ENCODE measurements around the gene MPV17.
"Not testable (repeated sequence)": the region's sequence is repeated elsewhere in the genome, so short reads cannot be mapped to it uniquely, and the experiment has no call there.

The MPV17 gene

GRCh38 chr2:27322766-27323595 is at the start of gene MPV17:
MPV17 (minus strand) TSS chr2:27323097; CDS start chr2:27322517, 580 bp downstream.
- peak; percentile 94 for DNase-seq

DNA sequence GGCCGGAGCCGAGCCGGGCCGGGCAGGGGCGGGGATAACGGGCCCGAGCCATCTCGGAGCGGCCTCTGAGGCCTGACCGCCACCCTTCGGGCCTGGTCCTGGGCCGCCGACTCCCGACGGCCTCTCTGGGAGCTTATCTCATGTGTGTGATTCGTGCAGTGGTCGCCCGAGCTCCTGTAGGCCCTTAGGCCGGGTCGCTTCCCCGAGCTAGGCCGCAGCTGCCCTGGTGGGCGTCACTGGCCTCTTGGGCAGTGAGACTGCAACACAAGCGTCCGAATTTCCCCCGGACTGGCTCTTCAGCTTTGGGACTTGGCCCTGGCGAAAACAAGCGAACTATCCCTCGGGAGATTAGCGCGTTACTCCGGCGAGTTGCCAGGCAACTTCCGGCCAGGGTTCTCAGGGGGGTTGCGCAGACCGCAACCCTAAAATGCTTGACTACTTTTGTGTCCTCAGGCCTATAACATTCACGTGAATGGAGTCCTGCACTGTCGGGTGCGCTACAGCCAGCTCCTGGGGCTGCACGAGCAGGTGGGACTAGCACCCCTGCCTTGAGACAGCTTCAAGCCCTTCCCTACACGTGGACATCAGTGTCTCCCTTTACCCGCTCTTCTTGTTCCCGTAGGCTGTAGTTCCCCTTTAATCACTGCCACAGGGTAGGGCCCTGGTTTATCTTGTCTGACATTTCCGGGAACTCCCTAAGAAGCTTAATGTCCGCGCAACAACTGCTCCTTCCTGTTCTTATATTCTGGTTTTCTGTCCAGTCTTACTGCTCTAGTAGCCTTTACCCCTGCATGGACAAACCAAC is 48.1 kb upstream of the MPV17 start:
- DNase-seq, result peak; percentile 49

DNA sequence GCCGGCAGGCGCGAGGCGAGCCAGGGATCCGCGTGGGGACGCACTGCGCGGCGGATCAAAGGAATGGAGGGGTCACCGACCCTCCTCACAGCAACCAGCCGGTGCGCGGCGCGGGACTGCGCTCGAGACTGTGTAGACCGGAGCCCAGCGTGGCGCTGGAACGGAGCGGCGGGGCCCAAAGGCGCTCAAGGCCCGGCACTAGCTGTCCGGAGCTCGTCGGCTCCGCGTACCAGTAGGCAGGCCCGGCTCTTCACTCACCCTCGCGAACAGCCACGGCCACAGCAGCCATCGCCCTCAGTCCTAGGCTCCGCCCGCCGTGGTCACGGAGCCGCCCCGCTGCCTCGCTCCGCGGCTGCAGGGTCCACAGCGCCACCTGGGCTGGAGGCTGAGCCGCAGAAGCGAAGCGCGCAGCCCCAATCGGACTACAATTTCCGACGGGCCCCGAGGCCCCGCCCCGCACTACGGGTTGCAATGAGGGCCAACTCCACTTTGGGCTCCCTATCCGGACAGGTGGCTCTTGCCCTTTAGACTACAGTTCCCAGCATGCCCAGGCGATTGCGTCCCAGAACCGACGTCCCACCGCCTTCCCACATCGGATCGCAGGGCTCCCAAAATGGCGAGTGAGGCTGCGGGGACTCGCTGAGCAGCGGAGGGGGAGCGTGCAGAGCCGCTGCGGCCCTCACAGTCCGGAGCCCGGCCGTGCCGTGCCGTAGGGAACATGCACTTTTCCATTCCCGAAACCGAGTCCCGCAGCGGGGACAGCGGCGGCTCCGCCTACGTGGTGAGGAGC is 47.3 kb upstream of the MPV17 start, which contains the start of the genes EIF2B4 and SNX17:
Gene EIF2B4, minus strand, starts transcription at position 313 of the 790 bp plus-strand sequence. Its CDS starts 24 bp downstream, at position 289.
Gene SNX17, plus strand, starts transcription at position 591 of the 790 bp plus-strand sequence. Its CDS starts 128 bp downstream, at position 719.
- peak; percentile 100 for DNase-seq

- no peak for DNase-seq
These were observed 46.7 kb upstream of the MPV17 start for GRCh38 chr2:27369471-27370025.

DNA sequence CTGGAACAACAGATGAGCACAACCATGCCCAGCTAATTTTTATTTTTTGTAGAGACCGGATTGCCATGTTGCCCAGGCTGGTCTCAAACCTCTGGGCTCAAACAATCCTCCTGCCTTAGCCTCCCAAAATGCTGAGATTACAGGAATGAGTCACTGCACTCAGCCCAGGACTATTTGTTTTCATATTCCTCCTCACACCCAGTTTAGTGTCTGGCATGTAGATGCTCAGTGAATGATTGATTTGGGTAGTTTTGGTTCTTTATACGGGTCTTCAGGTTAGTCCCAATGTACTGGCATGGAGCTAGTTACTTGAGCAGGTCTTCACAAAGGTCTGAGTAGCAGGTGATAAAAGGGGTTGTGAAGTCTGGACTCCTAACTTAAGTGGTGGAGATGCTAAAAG is 41.0 kb upstream of the MPV17 start:
- no peak for DNase-seq

- no peak for DNase-seq
These were observed 40.0 kb upstream of the MPV17 start for GRCh38 chr2:27362678-27363420.

- DNase-seq, result peak; percentile 94
These were observed 33.7 kb upstream of the MPV17 start, which contains the start of gene GTF3C2 for GRCh38 chr2:27356382-27357181. GTF3C2 (minus strand) TSS chr2:27356764; CDS start chr2:27343554, 13,210 bp downstream.

- DNase-seq, result no peak
These were observed 33.1 kb upstream of the MPV17 start for GRCh38 chr2:27356056-27356381.

DNA sequence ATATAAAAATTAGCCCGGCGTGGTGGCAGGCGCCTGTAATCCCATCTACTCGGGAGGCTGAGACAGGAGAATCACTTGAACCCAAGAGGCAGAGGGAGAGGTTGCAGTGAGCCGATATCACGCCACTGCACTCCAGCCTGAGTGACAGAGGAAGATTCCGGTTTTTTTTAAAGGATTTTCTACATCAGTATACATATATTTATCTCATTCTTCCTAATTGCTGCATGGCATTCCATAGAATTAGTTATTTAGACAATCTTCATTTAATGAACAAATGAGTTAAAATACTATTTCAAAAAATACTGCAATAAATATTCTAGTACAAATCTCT is 31.7 kb upstream of the MPV17 start:
- DNase-seq, result no peak

- no peak for DNase-seq
These were observed 31.1 kb upstream of the MPV17 start for GRCh38 chr2:27353762-27354596.

DNA sequence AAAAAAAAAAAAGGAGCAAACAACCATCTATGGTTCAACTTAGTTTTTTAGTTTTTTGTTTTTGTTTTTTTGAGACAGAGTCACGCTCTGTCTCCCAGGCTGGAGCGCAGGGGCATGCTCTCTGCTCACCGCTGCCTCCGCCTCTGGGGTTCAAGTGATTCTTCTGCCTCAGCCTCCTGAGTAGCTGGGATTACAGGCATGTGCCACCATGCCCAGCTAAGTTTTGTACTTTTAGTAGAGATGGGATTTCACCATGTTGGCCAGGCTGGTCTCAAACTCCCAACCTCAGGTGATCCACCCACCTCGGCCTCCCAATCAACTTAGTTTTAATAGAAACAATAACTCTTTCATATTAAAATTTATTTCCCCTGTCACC is 30.5 kb upstream of the MPV17 start:
- DNase-seq, result not testable (repeated sequence)

GRCh38 chr2:27351802-27352598 is 29.1 kb upstream of the MPV17 start:
- DNase-seq, result no peak

DNA sequence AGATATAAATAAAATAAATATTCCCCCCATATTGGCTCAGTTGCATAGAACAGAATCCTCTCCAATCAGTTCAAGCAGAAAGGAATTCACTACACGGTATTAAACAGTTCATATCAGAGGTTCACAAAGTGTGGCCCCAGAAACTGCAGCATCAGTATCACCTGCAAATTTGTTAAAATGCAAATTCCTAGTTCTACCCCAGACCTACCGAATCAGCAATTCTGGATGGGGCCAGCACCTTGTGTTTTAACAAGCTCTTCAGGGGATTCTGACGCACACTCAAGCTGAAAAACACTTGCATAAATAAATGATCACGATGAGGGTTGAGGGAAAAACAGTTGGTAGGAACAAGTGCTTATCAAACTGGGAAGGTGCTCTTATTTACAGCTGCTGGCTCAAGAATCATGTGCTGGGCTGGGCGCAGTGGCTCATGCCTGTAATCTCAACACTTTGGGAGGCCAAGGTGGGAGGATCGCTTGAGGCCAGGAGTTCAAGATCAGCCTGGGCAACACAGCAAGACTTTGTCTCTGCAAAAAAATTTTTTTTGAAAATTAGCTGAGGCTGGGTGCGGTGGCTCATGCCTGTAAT is 27.3 kb upstream of the MPV17 start:
- DNase-seq, result no peak

DNA sequence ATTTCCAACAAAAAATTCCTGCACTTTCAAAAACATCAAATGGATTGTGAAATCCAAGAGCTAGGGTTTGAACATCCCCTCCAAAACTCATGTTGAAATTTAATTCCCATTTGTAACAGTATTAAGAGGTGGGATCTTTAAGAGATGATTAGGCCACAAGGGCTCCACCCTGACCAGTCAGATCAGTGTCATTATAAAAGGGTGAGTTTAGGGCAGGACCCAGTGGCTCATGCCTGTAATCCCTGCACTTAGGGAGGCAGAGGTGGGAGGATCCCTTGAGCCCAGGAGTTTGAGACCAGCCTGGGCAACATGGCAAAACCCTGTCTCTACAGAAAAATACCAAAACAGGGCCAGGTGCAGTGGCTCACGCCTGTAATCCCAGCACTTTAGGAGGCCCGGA is 24.7 kb upstream of the MPV17 start:
- DNase-seq, result no peak

- DNase-seq, result no peak
These were observed 13.3 kb upstream of the MPV17 start for GRCh38 chr2:27336173-27336572.

- no peak for DNase-seq
These were observed 12.4 kb upstream of the MPV17 start for GRCh38 chr2:27335311-27335710.

DNA sequence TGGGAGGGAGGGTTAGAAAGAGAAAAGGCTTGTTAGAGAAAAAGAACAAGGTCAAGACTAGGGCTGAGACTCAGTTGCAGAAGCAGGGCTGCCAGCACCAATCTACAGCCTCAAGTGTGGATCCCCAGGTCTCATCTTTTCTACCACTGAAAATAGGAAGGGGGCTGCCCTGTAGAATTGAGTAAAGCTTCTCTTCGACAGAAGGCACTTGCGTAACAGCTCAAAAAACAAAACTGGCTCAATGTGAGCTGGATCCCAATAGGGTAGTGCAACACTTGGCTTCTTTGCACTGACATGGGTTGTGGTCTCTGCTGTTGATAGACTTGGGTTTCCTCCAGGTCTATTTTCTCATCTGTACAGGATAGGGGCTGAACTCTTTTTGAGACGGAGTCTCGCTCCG is 1.8 kb upstream of the MPV17 start:
- DNase-seq, result no peak

DNA sequence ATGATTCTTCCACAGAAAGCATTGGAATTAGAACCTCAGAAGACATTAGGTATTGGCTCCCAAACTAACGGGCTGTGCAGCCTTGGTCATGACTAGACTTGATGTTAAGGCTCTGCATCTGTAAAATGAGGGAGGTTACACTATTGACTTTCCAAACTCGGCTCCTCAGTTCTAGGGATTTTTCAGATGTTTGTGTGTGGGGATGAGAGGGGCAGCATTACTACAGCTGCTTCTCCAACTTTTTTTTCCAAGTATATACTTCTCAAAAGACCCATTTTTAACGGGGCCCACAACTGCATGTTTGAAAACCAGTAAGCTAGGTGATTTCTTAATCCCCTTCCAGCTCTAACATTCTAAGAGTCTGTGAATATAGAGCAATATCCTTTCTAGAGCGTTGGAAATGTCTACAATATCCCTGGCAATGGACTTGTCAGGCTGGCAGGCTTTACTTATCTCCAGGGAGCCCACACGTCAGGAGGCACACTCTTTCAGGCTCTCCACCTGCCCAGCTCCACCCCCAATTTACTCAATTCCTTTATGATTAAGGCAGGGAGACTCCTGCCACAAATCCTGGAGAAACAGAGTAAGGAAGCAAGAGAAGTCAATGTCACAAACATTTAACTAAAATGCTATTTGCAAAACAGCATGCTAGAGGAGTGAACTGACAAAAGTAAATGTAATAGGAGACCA is 844 bp upstream of the MPV17 start:
- no peak for DNase-seq
